ENCODE results near the gene ASPM. TPM values are rescaled to one million over a fixed set of nuclear protein-coding genes. Genes with fewer than 3 reads are reported as not detected.

Gene ASPM
- total RNA-seq (2021; ENCODE audit: unreplicated experiment) = 29.9 TPM
- polyA plus RNA-seq (2012) = 4.8 and 8.5 TPM in 2 replicates
- percentile 91 among the genes with signal in this experiment for Bru-seq, nascent RNA
- BruChase-seq, experiment 1, labeled RNA remaining after a 6-hour chase = percentile 92 among the genes with signal in this experiment
- BruChase-seq, experiment 2, labeled RNA remaining after a 2-hour chase = percentile 90 among the genes with signal in this experiment
- long read RNA-seq, partial matches to known transcripts = 12 of 16 reads
- long read RNA-seq, other reads (novel, unspliced or antisense) = 4 of 16 reads

- TSS peak; percentile 74 for BruUV-seq (replicated peaks)
- ChIA-PET RAD21 (ENCODE audit: low non-redundant PET in 1 of 2, low total read pairs in 2 of 2, uncharacterized antibody in 2 of 2, unreplicated experiment in 2 of 2) (no interaction called here), POLR2A (no interaction called here), CTCF (no interaction called here)
- H2AFZ ChIP-seq (ENCODE audit: low read depth, low read length, poor library complexity, severe bottlenecking) = peak within 1 kb of the TSS; percentile 79
- H4K20me1 ChIP-seq (ENCODE audit: insufficient read depth) = no peaks in the 10 kb centered on the region
- H3K9ac ChIP-seq (ENCODE audit: low read length) = peak within 1 kb of the TSS; percentile 90
- H3K36me3 ChIP-seq (ENCODE audit: control insufficient read depth in 1 of 2, insufficient read depth in 2 of 2, low read length in 2 of 2) = peaks cover 4 to 22% of the 10 kb centered on the region in 2 experiments; a peak in 2 of 4 replicates
- H3K9me3 ChIP-seq (ENCODE audit: control insufficient read depth in 1 of 2, insufficient read depth in 1 of 2, low read depth in 1 of 2, low read length in 2 of 2) = no peaks in the 10 kb centered on the region
- H3K27ac ChIP-seq (ENCODE audit: low read depth, low read length) = peak within 1 kb of the TSS; percentile 72
- H3K4me3 ChIP-seq (replicated peaks in 1 of 2; ENCODE audit: low read depth in 1 of 2, low read length in 2 of 2) = peak within 1 kb of the TSS; percentile 64 to 91
- no peaks in the 10 kb centered on the region for H3K9me2 ChIP-seq (ENCODE audit: insufficient read depth)
- peak; percentile 97 for ATAC-seq
- H3K4me2 ChIP-seq (ENCODE audit: low read length) = peak within 1 kb of the TSS; percentile 84
- no peaks in the 10 kb centered on the region for H3K27me3 ChIP-seq (ENCODE audit: insufficient read depth, low read length)
- peaks cover 40% of the 10 kb centered on the region for H3K79me2 ChIP-seq (ENCODE audit: insufficient read depth, low read length)
- peak; percentile 83 for DNase-seq (ENCODE audit: low read depth, low spot score)
- intact Hi-C loops (cut with micrococcal nuclease) = no loop called here
- peaks cover 4 to 12% of the 10 kb centered on the region in 2 experiments; a peak in 3 of 4 replicates for H3K4me1 ChIP-seq (ENCODE audit: control insufficient read depth in 1 of 2, insufficient read depth in 2 of 2, low read length in 2 of 2)
- TF ChIP-seq SIN3A (IDR thresholded peaks at IDR 0.05; ENCODE audit: low read depth) (peak; percentile 93), EZH2 (IDR thresholded peaks at IDR 0.05) (no peak), RAD21 (IDR thresholded peaks at IDR 0.05; ENCODE audit: low read depth) (no peak), ZBTB33 (IDR thresholded peaks at IDR 0.05; ENCODE audit: extremely low read depth, insufficient replicate concordance, low read length) (no peak), TCF7L2 (IDR thresholded peaks at IDR 0.05; ENCODE audit: borderline replicate concordance, extremely low read depth, insufficient read depth, insufficient read length) (peak; percentile 38), CEBPB (IDR thresholded peaks at IDR 0.05; ENCODE audit: low read depth) (no peak), SRF (IDR thresholded peaks at IDR 0.05; ENCODE audit: low read depth) (no peak), ATF3 (IDR thresholded peaks at IDR 0.05) (no peak), EGR1 (IDR thresholded peaks at IDR 0.05; ENCODE audit: low read depth) (peak; percentile 49; the same call in 1 of the 2 replicates), ZFX (IDR thresholded peaks at IDR 0.05) (no peak), ZNF274 (IDR thresholded peaks at IDR 0.05; ENCODE audit: low read depth, low read length) (no peak), ELF1 (IDR thresholded peaks at IDR 0.05; ENCODE audit: borderline replicate concordance, low read depth) (no peak), EZH2phosphoT487 (IDR thresholded peaks at IDR 0.05; ENCODE audit: borderline replicate concordance) (no peak), REST (IDR thresholded peaks at IDR 0.05; ENCODE audit: low read depth) (no peak), CBX3 (IDR thresholded peaks at IDR 0.05; ENCODE audit: low read depth) (no peak; the same call in 1 of the 2 replicates), SP1 (IDR thresholded peaks at IDR 0.05; ENCODE audit: low read depth) (peak; percentile 96), YY1 (IDR thresholded peaks at IDR 0.05; ENCODE audit: extremely low read depth, insufficient replicate concordance, low read depth, low read length) (no peak), POLR2AphosphoS5 (IDR thresholded peaks at IDR 0.05; ENCODE audit: low read depth, low read length) (peak; percentile 16; the same call in 1 of the 2 replicates), JUND (IDR thresholded peaks at IDR 0.05) (no peak), MAX (IDR thresholded peaks at IDR 0.05) (peak; percentile 73)
These were observed at the start of gene ASPM for GRCh38 chr1:197146101-197147095. TSS of gene ASPM (minus strand) at chr1:197146669. CDS start at chr1:197146437, 232 bp downstream.

All from HCT116 (cell line).